Gastrocnemius medialis (tissue), 4 donors: ENCODE results near the gene NPBWR2. TPM values are rescaled to one million over a fixed set of nuclear protein-coding genes. Genes with fewer than 3 reads are reported as not detected.

ENCODE experiments used
- ATAC-seq, 2 donors: fragments of 150-250 bp; one replicate each; pipeline ENCODE4 v1.9.1; 2016
- DNase-seq, 2 donors: peaks; one replicate each; pipeline ENCODE4 v3.0.0-alpha.2; 2019
- H3K27ac ChIP-seq, 4 donors: fragments of 200-600 bp; sonication (generic); 1 replicate in 1 of 4; 2 replicates in 3 of 4; pipeline ENCODE4 v1.5.1; 2016 to 2018; ENCODE audit warnings: mild to moderate bottlenecking in 2 of 4, moderate library complexity in 1 of 4
- H3K27me3 ChIP-seq, 3 donors: fragments of 200-600 bp; sonication (generic) in 2 of 3; 1 replicate in 1 of 3; 2 replicates in 2 of 3; pipeline versions ENCODE4 v1.5.1 to v1.6.0; 2016 to 2019; ENCODE audit warnings: mild to moderate bottlenecking in 1 of 3, moderate library complexity in 1 of 3
- H3K36me3 ChIP-seq, 2 donors: fragments of 200-600 bp; sonication (generic) in 1 of 2; one replicate each; pipeline ENCODE4 v1.5.1; 2017 to 2018
- H3K4me1 ChIP-seq, 2 donors: fragments of 200-600 bp; sonication (generic) in 1 of 2; one replicate each; pipeline ENCODE4 v1.5.1; 2016 to 2017; ENCODE audit warnings: mild to moderate bottlenecking in 2 of 2
- H3K4me3 ChIP-seq, 4 donors: fragments of 200-600 bp; sonication (generic) in 3 of 4; 1 replicate in 1 of 4; 2 replicates in 3 of 4; pipeline ENCODE4 v1.5.1; 2016 to 2019; ENCODE audit warnings: mild to moderate bottlenecking in 2 of 4
- H3K9me3 ChIP-seq, 3 donors: fragments of 200-600 bp; sonication (generic) in 2 of 3; 1 replicate in 1 of 3; 2 replicates in 2 of 3; pipeline ENCODE4 v1.5.1; 2016 to 2019
- POLR2A ChIP-seq, 2 donors: fragments of 450-650 bp; IDR thresholded peaks; one replicate each; pipeline ENCODE4 v1.6.1; 2017; ENCODE audit warnings: antibody characterized with exemption in 2 of 2, mild to moderate bottlenecking in 2 of 2, moderate library complexity in 2 of 2
- in situ Hi-C, 4 donors: fragments of 200-750 bp; cut with MboI; loops; one replicate each; pipeline versions ENCODE4 v1.15.0 to v1.8.0; 2017; ENCODE audit warnings: low sequenced_read_pairs in 4 of 4
- intact Hi-C: fragments of 100-400 bp; cut with DNase I; formaldehyde crosslinking; loops from one replicate; pipeline ENCODE4 v1.15.1; 2023; ENCODE audit warnings: low total_unique reads
- total RNA-seq, 4 donors: library from RNA; depleted of rRNA; stranded (reverse); fragments of >200 nt; gene quantifications; one replicate each; pipeline versions ENCODE4 v1.1.0 to v1.2.3, GENCODE V29; 2016
- TF ChIP-seq, protein P1 (sequence below), 5 experiments: fragments of 450-650 bp in 3 of 5; fragments of 200-600 bp in 2 of 5; sonication (generic) in 2 of 5; IDR thresholded peaks in 4 of 5; conservative IDR thresholded peaks in 1 of 5; 1 replicate in 4 of 5; 2 replicates in 1 of 5; pipeline ENCODE4 v1.5.1; 2016 to 2019; ENCODE audit warnings: antibody characterized with exemption in 5 of 5, mild to moderate bottlenecking in 3 of 5, moderate library complexity in 3 of 5

Gene NPBWR2
- total RNA-seq, 4 donors from 2014 or later = not detected

DNA sequence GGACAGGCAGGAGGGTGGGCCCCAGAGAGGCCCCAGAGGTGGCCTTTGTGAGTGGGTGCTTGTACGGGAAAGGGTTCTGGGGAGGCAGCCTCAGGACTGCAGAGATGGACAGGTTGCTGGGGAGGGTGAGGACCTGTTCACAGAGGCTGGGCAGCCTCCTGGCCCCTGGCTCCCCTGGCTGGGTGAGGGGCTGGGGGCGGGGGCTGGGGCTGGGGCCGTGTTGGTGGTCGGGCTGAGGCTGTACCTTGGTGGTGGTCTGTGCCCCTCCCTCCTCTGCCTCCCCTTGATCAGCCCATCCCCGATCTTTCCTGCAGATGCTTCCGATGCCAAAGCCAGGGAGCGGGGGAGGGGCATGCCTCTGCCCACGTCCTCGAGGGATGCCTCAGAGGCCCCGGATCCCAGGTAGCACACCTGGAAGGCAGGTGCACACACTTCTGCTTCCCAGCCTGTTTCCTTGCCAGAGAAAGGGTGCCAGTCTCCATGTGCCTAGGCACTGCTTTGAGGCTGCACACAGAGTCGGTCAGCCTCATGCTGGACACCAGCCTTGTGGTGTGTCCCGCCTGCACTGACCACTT is 39.5 kb downstream of the NPBWR2 start:
- no peaks in the 10 kb centered on the region for H3K27me3 ChIP-seq
- no peaks in the 10 kb centered on the region for H3K9me3 ChIP-seq
- no peak for DNase-seq
- in situ Hi-C loops = no loop called here
- ATAC-seq = no peak
- intact Hi-C loops = loop anchor here (10.0 kb wide), 1 partner anchor 443 kb away; the partner anchor contains the start of gene GMEB2
- H3K27ac ChIP-seq = no peak overlapping the region
- H3K36me3 ChIP-seq = no peaks in the 10 kb centered on the region
- H3K4me3 ChIP-seq = no peak overlapping the region
- peaks cover 10 to 19% of the 10 kb centered on the region in 2 donors for H3K4me1 ChIP-seq
- TF ChIP-seq POLR2A (IDR thresholded peaks at IDR 0.05) = no peak
- TF ChIP-seq, protein P1, sequence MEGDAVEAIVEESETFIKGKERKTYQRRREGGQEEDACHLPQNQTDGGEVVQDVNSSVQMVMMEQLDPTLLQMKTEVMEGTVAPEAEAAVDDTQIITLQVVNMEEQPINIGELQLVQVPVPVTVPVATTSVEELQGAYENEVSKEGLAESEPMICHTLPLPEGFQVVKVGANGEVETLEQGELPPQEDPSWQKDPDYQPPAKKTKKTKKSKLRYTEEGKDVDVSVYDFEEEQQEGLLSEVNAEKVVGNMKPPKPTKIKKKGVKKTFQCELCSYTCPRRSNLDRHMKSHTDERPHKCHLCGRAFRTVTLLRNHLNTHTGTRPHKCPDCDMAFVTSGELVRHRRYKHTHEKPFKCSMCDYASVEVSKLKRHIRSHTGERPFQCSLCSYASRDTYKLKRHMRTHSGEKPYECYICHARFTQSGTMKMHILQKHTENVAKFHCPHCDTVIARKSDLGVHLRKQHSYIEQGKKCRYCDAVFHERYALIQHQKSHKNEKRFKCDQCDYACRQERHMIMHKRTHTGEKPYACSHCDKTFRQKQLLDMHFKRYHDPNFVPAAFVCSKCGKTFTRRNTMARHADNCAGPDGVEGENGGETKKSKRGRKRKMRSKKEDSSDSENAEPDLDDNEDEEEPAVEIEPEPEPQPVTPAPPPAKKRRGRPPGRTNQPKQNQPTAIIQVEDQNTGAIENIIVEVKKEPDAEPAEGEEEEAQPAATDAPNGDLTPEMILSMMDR (IDR thresholded peaks at IDR 0.05 in 4 of 5, conservative IDR thresholded peaks at IDR 0.05 in 1 of 5) = no peak

DNA sequence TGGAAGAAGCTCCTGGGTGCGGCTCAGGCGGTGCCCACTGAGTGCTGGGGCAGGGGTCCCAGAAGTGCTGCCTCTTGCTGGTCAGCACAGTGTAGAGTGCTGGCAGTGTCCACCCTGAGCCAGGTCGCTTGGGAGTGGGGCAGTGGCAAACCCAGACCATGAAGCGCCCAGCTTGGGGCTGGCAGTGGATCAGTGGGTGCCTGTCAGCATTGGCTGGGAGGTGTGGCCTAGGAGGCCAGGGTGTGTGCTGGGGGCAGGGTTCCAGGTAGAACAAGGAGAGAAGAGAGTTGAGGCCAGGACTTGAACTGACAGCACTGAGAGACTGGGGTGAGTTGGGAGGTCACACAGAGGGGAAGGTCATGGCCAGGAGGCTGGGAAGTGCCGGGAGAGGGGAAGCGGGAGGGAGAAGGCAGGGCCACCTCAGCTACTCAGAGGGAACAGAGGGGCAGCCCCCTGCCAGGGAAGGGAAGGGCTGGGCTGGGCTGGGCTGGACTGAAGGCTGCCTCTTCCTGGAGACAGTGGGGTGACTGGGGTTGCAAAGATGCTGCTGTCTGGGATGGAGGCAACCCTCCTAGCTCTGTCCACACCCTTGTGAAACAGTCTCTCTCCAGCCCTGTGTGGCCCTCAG is 40.2 kb downstream of the NPBWR2 start:
- intact Hi-C loops = loop anchor here (10.0 kb wide), 1 partner anchor 442 kb away; the partner anchor contains the start of gene GMEB2
- DNase-seq (no peak), ATAC-seq (no peak)
- TF ChIP-seq, protein P1 (IDR thresholded peaks at IDR 0.05 in 4 of 5, conservative IDR thresholded peaks at IDR 0.05 in 1 of 5) = no peak
- no peak for TF ChIP-seq POLR2A (IDR thresholded peaks at IDR 0.05)
- H3K36me3 ChIP-seq = no peaks in the 10 kb centered on the region
- in situ Hi-C loops = no loop called here
- H3K9me3 ChIP-seq = no peaks in the 10 kb centered on the region
- H3K4me1 ChIP-seq = peaks cover 10 to 24% of the 10 kb centered on the region in 2 donors
- H3K27ac ChIP-seq = no peak overlapping the region
- H3K4me3 ChIP-seq = no peak overlapping the region
- H3K27me3 ChIP-seq = no peaks in the 10 kb centered on the region

DNA sequence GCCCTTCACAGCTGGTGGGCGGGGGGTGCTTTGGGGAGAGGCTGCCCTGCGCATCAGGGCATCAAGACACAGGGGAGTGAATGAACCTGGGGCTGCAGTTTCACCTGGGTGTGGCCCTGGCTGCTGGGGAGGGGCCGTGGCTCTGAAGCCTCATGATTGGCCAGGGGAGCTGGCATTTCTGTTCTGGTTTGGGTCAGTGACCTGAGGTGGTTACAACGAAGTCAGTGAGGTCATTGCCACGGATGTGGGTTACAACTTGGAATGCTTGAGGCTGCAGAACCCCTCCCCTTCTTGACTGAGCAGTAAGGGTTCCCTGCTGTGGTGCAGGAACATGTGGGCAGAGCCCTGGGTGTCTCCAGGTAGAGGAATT is 41.4 kb downstream of the NPBWR2 start:
- no peak overlapping the region for H3K27ac ChIP-seq
- ATAC-seq (no peak), DNase-seq (no peak)

DNA sequence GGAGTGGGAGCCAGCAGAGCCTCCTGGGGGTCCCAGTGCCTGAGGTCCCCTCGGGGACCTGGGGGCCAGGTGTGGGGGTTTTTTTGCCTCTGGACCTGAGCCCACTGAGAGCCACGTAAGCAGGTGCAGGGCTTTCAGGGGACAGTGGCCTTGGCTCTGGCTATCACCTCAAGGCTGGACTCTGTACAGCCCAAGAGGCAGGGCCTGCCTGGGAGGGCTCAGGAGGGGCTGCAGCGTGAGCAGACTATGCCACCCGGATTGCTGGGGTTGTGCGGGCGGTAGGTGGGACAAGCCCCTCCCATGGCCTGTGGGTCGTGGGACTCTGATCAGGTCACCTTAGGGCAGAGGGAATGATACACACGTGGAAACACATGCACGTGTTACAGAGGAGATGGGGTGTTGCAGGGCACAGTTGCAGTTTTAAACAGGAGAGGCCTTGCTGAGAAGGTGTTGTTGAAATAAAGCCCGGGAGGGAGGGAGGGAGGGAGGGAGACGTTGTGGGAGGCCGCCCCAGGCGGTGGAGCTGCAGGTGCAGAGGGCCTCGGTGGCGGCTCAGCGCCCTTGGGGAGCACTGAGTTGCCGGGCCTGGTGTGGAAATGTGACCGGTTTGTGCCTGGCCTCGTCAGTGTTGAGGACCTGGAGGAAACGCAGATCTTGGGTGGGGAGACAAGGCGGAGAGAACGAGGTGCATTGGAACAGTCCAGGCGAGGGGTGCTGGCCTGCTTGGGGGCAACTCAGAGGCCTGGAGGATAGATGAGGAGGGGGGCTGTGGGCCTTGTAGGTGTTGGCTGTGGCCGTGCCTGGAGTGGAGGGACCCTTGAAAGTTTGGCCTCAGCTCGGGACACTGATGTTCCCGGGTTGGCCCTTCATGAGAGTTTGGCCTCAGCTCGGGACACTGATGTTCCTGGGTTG is 42.0 kb downstream of the NPBWR2 start:
- no peak overlapping the region for H3K4me3 ChIP-seq
- ATAC-seq = no peak
- no peak for TF ChIP-seq POLR2A (IDR thresholded peaks at IDR 0.05)
- TF ChIP-seq, protein P1 (IDR thresholded peaks at IDR 0.05 in 4 of 5, conservative IDR thresholded peaks at IDR 0.05 in 1 of 5) = no peak
- H3K27me3 ChIP-seq = no peaks in the 10 kb centered on the region
- intact Hi-C loops (loop anchor here (10.0 kb wide), 1 partner anchor 441 kb away; the partner anchor contains the start of gene GMEB2), in situ Hi-C loops (no loop called here)
- no peaks in the 10 kb centered on the region for H3K9me3 ChIP-seq
- DNase-seq = no peak
- no peak overlapping the region for H3K27ac ChIP-seq
- no peaks in the 10 kb centered on the region for H3K36me3 ChIP-seq
- peaks cover 10 to 24% of the 10 kb centered on the region in 2 donors for H3K4me1 ChIP-seq

More for the DNA sequence above, 41.4 kb downstream of the NPBWR2 start:
- in situ Hi-C loops (no loop called here), intact Hi-C loops (loop anchor here (10.0 kb wide), 1 partner anchor 441 kb away; the partner anchor contains the start of gene GMEB2)
- H3K4me1 ChIP-seq = peaks cover 10 to 24% of the 10 kb centered on the region in 2 donors
- H3K36me3 ChIP-seq = no peaks in the 10 kb centered on the region
- no peaks in the 10 kb centered on the region for H3K9me3 ChIP-seq
- no peak for TF ChIP-seq POLR2A (IDR thresholded peaks at IDR 0.05)
- TF ChIP-seq, protein P1 (IDR thresholded peaks at IDR 0.05 in 4 of 5, conservative IDR thresholded peaks at IDR 0.05 in 1 of 5) = no peak
- no peak overlapping the region for H3K4me3 ChIP-seq
- H3K27me3 ChIP-seq = no peaks in the 10 kb centered on the region
